Heart left ventricle (tissue), 16 donors: ENCODE results near the gene GJD3. TPM values are rescaled to one million over a fixed set of nuclear protein-coding genes. Genes with fewer than 3 reads are reported as not detected.

Experiments
- ATAC-seq, 4 donors: fragments of 200-7000 bp; cut with Tn5 transposase; one replicate each; pipeline ENCODE4 v1.9.1; 2020 to 2022; ENCODE audit warnings: moderate library complexity in 4 of 4, mild to moderate bottlenecking in 3 of 4, moderate number of reproducible peaks in 1 of 4
- DNase-seq, 5 donors: peaks; one replicate each; pipeline ENCODE4 v3.0.0-alpha.2; 2020
- H3K27ac ChIP-seq, 12 donors: fragments of 200-600 bp; sonication (generic) in 4 of 12; one replicate each; pipeline versions ENCODE4 v1.5.0 to v1.8.0; 2016 to 2022; ENCODE audit warnings: mild to moderate bottlenecking in 2 of 12
- H3K27me3 ChIP-seq, 9 donors: fragments of 200-600 bp; sonication (generic) in 2 of 9; one replicate each; pipeline versions ENCODE4 v1.5.1 to v1.8.0; 2016 to 2022; ENCODE audit warnings: mild to moderate bottlenecking in 3 of 9
- H3K36me3 ChIP-seq, 9 donors: fragments of 200-600 bp; sonication (generic) in 2 of 9; one replicate each; pipeline versions ENCODE4 v1.5.0 to v1.8.0; 2018 to 2022; ENCODE audit warnings: mild to moderate bottlenecking in 2 of 9
- H3K4me1 ChIP-seq, 12 donors: fragments of 200-600 bp; sonication (generic) in 4 of 12; one replicate each; pipeline versions ENCODE4 v1.5.0 to v1.8.0; 2016 to 2022; ENCODE audit warnings: mild to moderate bottlenecking in 3 of 12
- H3K4me3 ChIP-seq, 12 donors: fragments of 200-600 bp; sonication (generic) in 4 of 12; one replicate each; pipeline versions ENCODE4 v1.5.0 to v1.8.0; 2017 to 2022; ENCODE audit warnings: mild to moderate bottlenecking in 9 of 12, moderate library complexity in 4 of 12
- H3K9me3 ChIP-seq, 12 donors: fragments of 200-600 bp; sonication (generic) in 4 of 12; one replicate each; pipeline versions ENCODE4 v1.5.0 to v1.8.0; 2016 to 2022; ENCODE audit warnings: mild to moderate bottlenecking in 1 of 12
- POLR2A ChIP-seq, 2 donors: fragments of 450-650 bp; IDR thresholded peaks; one replicate each; pipeline ENCODE4 v1.6.1; 2017; ENCODE audit warnings: antibody characterized with exemption in 2 of 2, mild to moderate bottlenecking in 2 of 2, moderate library complexity in 2 of 2
- WGBS, 4 donors: extraction: QIAGEN DNeasy Blood & Tissue Kit in 2 of 4; methylation state at CpG; one replicate each; pipeline versions ENCODE4 v1.1.5 to v1.1.7; 2013 to 2018; 5-methylcytosine and 5-hydroxymethylcytosine counted together
- intact Hi-C, 10 donors: fragments of 100-400 bp; cut with DNase I; formaldehyde crosslinking; loops; one replicate each; pipeline versions ENCODE4 v1.11.1 to v1.14.2; 2022
- polyA plus RNA-seq, 2 donors: library from polyadenylated mRNA; stranded (reverse); fragments of 200-250 nt; gene quantifications; one replicate each; pipeline ENCODE4 v1.2.3, GENCODE V29; 2013
- total RNA-seq, 9 donors: library from RNA; depleted of rRNA in 2 of 9; stranded (reverse); fragments of >200 nt in 2 of 9; fragmentation: NEBNext Ultra II Directional in 3 of 9; extraction: Animal tissue kit (Norgen Biotek cat#: 25700) in 3 of 9; gene quantifications; one replicate each; pipeline versions ENCODE4 v1.1.0 to v1.2.4, GENCODE V29; 2016 to 2023
- TF ChIP-seq, protein P1 (sequence below), 12 donors: fragments of 200-600 bp; sonication (generic) in 4 of 12; IDR thresholded peaks; one replicate each; pipeline versions ENCODE4 v1.5.0 to v1.8.0; 2018 to 2022; ENCODE audit warnings: antibody characterized with exemption in 12 of 12, mild to moderate bottlenecking in 5 of 12
- donor health status: ischemic (EF 13 %, LVEDD 7.1; RV severe dilation, severe dysfunction).
- donor health status: healthy with polysubstance abuse.
- donor health status: DM: no; HTN: yes; CAD: no.
- donor health status: DM: no; HTN: no; CAD: no.
- donor health status: ischemic (EF 25% LVEDD 6.9; RV normal size, moderate dysfunction).
- donor health status: ischemic (EF 25% LVEDD 5.7; RV mildly dilated, moderate dysfunction).
- donor health status: healthy.
- donor health status: DM: yes; HTN: yes; CAD: no.
- donor health status: ischemic (EF 35%, LVEDD 5.7; RV mildly dilated, moderate dysfunction).
- donor health status: nonischemic (EF 11% LVEDD 7.7; RV severe dilation, severe dysfunction).
- donor health status: DM: yes; HTN: yes; CAD: no.
- donor health status: PGD.
- donor health status: ischemic (EF 29% LVEDD 5.4; RV normal size, mild dysfunction).
- donor health status: nonischemic (EF 23%, LVEDD 6.1; RV moderate dilation, normal function).

GJD3 gene
- total and polyA plus RNA-seq, 11 donors, result 0.30 to 8.7 (median 2.1) TPM

DNA sequence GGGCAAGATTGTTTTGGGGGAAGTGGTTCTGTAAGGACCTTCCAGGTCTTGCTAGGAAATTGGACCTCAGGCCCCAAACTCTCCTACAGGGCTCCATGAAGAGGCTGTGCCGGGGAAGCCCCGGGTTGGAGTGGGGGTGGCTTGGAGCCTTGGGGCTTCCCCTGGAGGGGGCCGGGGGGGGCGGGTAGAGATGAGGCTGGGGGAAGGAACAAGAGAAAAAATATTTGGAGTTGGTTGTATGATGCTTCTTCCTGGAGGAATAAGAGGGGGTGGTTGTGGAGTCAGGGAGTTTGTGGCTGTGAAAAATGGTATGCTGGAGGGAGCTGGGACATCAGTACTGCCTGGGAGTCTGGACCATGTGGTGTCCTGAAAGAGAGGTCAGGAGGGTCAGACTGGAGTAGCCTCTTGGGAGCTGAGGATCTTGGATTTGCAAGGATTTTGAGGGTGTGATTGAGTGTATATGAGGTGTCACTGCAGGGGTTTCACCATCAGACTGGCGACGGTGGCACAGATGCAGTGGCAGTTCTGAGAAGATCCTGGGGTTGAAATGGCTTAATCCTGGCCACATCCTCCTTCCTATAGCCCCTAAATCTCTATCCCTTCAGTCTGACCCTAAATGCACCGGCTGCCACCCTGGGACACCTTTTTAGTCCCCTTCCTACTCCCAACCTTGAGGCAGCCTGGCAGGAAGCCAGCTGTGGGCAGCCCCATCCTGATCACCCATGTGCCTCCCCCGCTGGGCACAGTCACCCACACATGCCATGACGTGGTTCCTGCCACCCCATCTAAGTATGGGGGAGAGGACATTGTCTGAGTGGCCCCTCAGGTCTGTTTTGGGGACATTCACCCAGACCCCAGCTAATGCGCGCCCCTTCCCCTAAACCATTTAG, 44.6 kb downstream of the GJD3 start:
- 53 to 61% (median 57%) methylated on average over 11 of the region's 11 CpGs for WGBS, 4 donors
- DNase-seq (peak in 3 of 5 donors; percentile 54 to 65 (median 55)), ATAC-seq (no peak)
- intact Hi-C loops, result loop anchor here in 2 of 10 donors (2.0 to 10.0 kb wide), 2 partner anchors 25 to 655 kb away; partner anchors contain the start of genes PNMT (in 1 of the 2) and TCAP (in 1 of the 2)
- TF ChIP-seq, protein P1, sequence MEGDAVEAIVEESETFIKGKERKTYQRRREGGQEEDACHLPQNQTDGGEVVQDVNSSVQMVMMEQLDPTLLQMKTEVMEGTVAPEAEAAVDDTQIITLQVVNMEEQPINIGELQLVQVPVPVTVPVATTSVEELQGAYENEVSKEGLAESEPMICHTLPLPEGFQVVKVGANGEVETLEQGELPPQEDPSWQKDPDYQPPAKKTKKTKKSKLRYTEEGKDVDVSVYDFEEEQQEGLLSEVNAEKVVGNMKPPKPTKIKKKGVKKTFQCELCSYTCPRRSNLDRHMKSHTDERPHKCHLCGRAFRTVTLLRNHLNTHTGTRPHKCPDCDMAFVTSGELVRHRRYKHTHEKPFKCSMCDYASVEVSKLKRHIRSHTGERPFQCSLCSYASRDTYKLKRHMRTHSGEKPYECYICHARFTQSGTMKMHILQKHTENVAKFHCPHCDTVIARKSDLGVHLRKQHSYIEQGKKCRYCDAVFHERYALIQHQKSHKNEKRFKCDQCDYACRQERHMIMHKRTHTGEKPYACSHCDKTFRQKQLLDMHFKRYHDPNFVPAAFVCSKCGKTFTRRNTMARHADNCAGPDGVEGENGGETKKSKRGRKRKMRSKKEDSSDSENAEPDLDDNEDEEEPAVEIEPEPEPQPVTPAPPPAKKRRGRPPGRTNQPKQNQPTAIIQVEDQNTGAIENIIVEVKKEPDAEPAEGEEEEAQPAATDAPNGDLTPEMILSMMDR (IDR thresholded peaks at IDR 0.05), result no peak
- no peak for TF ChIP-seq POLR2A (IDR thresholded peaks at IDR 0.05)
- H3K4me3 ChIP-seq, result peak overlapping the region in 10 of 12 donors; percentile 2 to 100 (median 88)
- no peaks in the 10 kb centered on the region for H3K36me3 ChIP-seq
- peaks cover 27 to 96% (median 83%) of the 10 kb centered on the region in 12 donors for H3K4me1 ChIP-seq
- H3K27me3 ChIP-seq, result no peaks in the 10 kb centered on the region
- no peaks in the 10 kb centered on the region for H3K9me3 ChIP-seq
- peak overlapping the region in 11 of 12 donors; percentile 92 to 99 (median 96) for H3K27ac ChIP-seq

DNA sequence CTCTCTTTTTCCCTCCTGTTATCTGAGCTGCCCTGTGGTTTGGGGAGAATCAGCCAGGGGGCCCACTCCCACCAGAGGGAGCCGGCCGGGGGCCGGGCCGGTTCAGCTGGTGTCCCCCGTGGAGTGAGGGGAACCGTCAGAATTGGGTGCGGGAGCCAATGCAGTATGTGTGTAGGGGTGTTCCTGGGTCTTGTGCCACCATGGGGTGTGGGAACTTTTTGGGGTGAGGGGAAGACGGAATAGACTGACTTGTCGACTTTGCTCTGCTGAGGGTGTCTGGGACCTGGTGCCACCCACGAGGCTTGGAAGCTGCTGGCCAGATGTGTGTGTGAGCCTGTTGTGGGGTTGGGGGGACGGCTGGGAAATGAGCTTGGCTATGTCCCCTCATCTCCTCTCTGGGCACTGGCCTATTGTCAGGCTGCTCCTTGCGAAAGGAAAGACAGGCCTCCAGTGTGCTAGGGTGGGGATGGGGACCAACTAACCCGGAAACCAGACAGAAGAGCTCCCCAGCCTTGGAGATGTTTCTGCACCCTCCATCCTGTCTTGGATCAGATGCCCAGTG, 45.6 kb downstream of the GJD3 start:
- H3K36me3 ChIP-seq, result no peaks in the 10 kb centered on the region
- peak overlapping the region; percentile 76 to 100 (median 88) for H3K4me3 ChIP-seq
- TF ChIP-seq POLR2A (IDR thresholded peaks at IDR 0.05), result no peak
- TF ChIP-seq, protein P1 (IDR thresholded peaks at IDR 0.05), result peak in 4 of 12 donors; percentile 7 to 21 (median 12)
- no peaks in the 10 kb centered on the region for H3K9me3 ChIP-seq
- ATAC-seq (no peak), DNase-seq (peak in 2 of 5 donors; percentile 32)
- peaks cover 17 to 96% (median 83%) of the 10 kb centered on the region in 12 donors for H3K4me1 ChIP-seq
- no peaks in the 10 kb centered on the region for H3K27me3 ChIP-seq
- 4 to 10% (median 5%) methylated on average over 11 to 13 of the region's 13 CpGs for WGBS, 4 donors
- intact Hi-C loops, result loop anchor here in 2 of 10 donors (2.0 to 10.0 kb wide), 2 partner anchors 26 to 654 kb away; partner anchors contain the start of genes PNMT (in 1 of the 2) and TCAP (in 1 of the 2)
- H3K27ac ChIP-seq, result peak overlapping the region in 11 of 12 donors; percentile 90 to 99 (median 95)

- Histone ChIP-seq H3K27me3 (no peaks in the 10 kb centered on the region), H3K4me3 (peak overlapping the region; percentile 76 to 100 (median 88)), H3K27ac (peak overlapping the region; percentile 90 to 99 (median 95)), H3K4me1 (peaks cover 15 to 96% (median 84%) of the 10 kb centered on the region in 12 donors), H3K9me3 (no peaks in the 10 kb centered on the region), H3K36me3 (no peaks in the 10 kb centered on the region)
- DNase-seq, result peak; percentile 96 to 98 (median 97)
- intact Hi-C loops, result loop anchor here in 3 of 10 donors (1.0 to 10.0 kb wide), 3 partner anchors 24 to 653 kb away; partner anchors contain the start of genes PNMT (in 1 of the 3) and TCAP (in 1 of the 3)
- TF ChIP-seq POLR2A (IDR thresholded peaks at IDR 0.05), result peak; percentile 27 to 92
- TF ChIP-seq, protein P1 (IDR thresholded peaks at IDR 0.05), result no peak
- WGBS, 4 donors, result 0% methylated on average over 36 to 70 of the region's 70 CpGs
- ATAC-seq, result peak; percentile 87 to 93 (median 92)
These were observed 46.4 kb downstream of the GJD3 start for GRCh38 chr17:40317880-40318829.
